HL-60 (cell line): ENCODE results near the gene EEIG2.
A peak's percentile ranks its signal among the peaks of the same experiment; 100 is the strongest.

Experiments used
- DNase-seq, 2 experiments: peaks; one replicate each; pipeline ENCODE4 v3.0.0-alpha.2; 2010 to 2020; ENCODE audit warnings: low read depth in 1 of 2, low spot score in 1 of 2
- H3K27ac ChIP-seq: fragments of 250-450 bp; sonication (Bioruptor Pico); replicated peaks from 2 replicates; pipeline ENCODE4 v1.5.1; 2020; ENCODE audit warnings: mild to moderate bottlenecking, moderate library complexity
- H3K27me3 ChIP-seq: fragments of 250-450 bp; sonication (Bioruptor Pico); 2 replicates; pipeline ENCODE4 v1.5.1; 2021; ENCODE audit warnings: mild to moderate bottlenecking, moderate library complexity; ENCODE audit not compliant: insufficient read depth, poor library complexity, severe bottlenecking
- H3K4me3 ChIP-seq: replicated peaks from 2 replicates; pipeline ENCODE4 v1.5.1; 2011; ENCODE audit warnings: mild to moderate bottlenecking, control low read depth, low read length; ENCODE audit not compliant: insufficient read depth
- CTCF ChIP-seq: IDR thresholded peaks from one replicate; pipeline ENCODE4 v1.5.1; 2011; ENCODE audit warnings: low read length, control low read depth, inconsistent platforms; ENCODE audit not compliant: insufficient read depth
- GABPA ChIP-seq: IDR thresholded peaks from 2 replicates; pipeline ENCODE4 v1.6.1; 2012; ENCODE audit warnings: low read depth
- POLR2AphosphoS5 ChIP-seq: IDR thresholded peaks from 2 replicates; pipeline ENCODE4 v1.6.1; 2012; ENCODE audit warnings: low read depth
- REST ChIP-seq: IDR thresholded peaks from 2 replicates; pipeline ENCODE4 v1.6.1; 2012; ENCODE audit warnings: low read depth; ENCODE audit not compliant: insufficient replicate concordance
- SPI1 ChIP-seq: IDR thresholded peaks from 2 replicates; pipeline ENCODE4 v1.6.1; 2012; ENCODE audit warnings: low read depth, mild to moderate bottlenecking, borderline replicate concordance

EEIG2 gene

GRCh38 chr1:108560189-108560873 is 431 bp downstream of the EEIG2 start:
- TF ChIP-seq GABPA (no peak), POLR2AphosphoS5 (no peak), REST (no peak), CTCF (no peak), SPI1 (no peak)
- H3K27ac ChIP-seq: no peak overlapping the region
- H3K27me3 ChIP-seq: no peaks in the 10 kb centered on the region
- H3K4me3 ChIP-seq: peak overlapping the region; percentile 68
- peak in 1 of 2 experiments; percentile 13 for DNase-seq

- no peak overlapping the region; the same call in 1 of the 2 replicates for H3K27ac ChIP-seq
- H3K27me3 ChIP-seq: no peaks in the 10 kb centered on the region
- TF ChIP-seq REST: no peak
- no peak for TF ChIP-seq CTCF
- TF ChIP-seq GABPA: no peak
- TF ChIP-seq SPI1: no peak
- no peak for TF ChIP-seq POLR2AphosphoS5
- peak; percentile 20 to 45 for DNase-seq
- H3K4me3 ChIP-seq: peak overlapping the region; percentile 68
Observed at GRCh38 chr1:108560874-108561459, 1.1 kb downstream of the EEIG2 start.

- no peak overlapping the region for H3K4me3 ChIP-seq
- peak; percentile 57 to 84 for DNase-seq
- no peak overlapping the region; the same call in 1 of the 2 replicates for H3K27ac ChIP-seq
- no peaks in the 10 kb centered on the region for H3K27me3 ChIP-seq
- TF ChIP-seq CTCF (peak; percentile 72), SPI1 (peak; percentile 32; the same call in 1 of the 2 replicates), GABPA (no peak)
Observed at GRCh38 chr1:108561689-108562326, 1.9 kb downstream of the EEIG2 start.
